ENCODE data around the gene LPP.

GRCh38 chr3:188279502-188280335 lies 125.8 kb downstream of the LPP start:
- TF ChIP-seq CTCF (IDR thresholded peaks at IDR 0.05; ENCODE audit: low read depth, low read length, poor library complexity, severe bottlenecking) (peak; percentile 31), EZH2phosphoT487 (IDR thresholded peaks at IDR 0.05; ENCODE audit: borderline replicate concordance, low read length) (no peak)
